Gastrocnemius medialis (tissue), 4 donors: ENCODE results near the gene PABPN1L. TPM values are rescaled to one million over a fixed set of nuclear protein-coding genes. Genes with fewer than 3 reads are reported as not detected.

Experiments
- ATAC-seq, 2 donors: fragments of 150-250 bp; one replicate each; pipeline ENCODE4 v1.9.1; 2016
- DNase-seq, 2 donors: peaks; one replicate each; pipeline ENCODE4 v3.0.0-alpha.2; 2019
- H3K27ac ChIP-seq, 4 donors: fragments of 200-600 bp; sonication (generic); 1 replicate in 1 of 4; 2 replicates in 3 of 4; pipeline ENCODE4 v1.5.1; 2016 to 2018; ENCODE audit warnings: mild to moderate bottlenecking in 2 of 4, moderate library complexity in 1 of 4
- H3K27me3 ChIP-seq, 3 donors: fragments of 200-600 bp; sonication (generic) in 2 of 3; 1 replicate in 1 of 3; 2 replicates in 2 of 3; pipeline versions ENCODE4 v1.5.1 to v1.6.0; 2016 to 2019; ENCODE audit warnings: mild to moderate bottlenecking in 1 of 3, moderate library complexity in 1 of 3
- H3K36me3 ChIP-seq, 2 donors: fragments of 200-600 bp; sonication (generic) in 1 of 2; one replicate each; pipeline ENCODE4 v1.5.1; 2017 to 2018
- H3K4me1 ChIP-seq, 2 donors: fragments of 200-600 bp; sonication (generic) in 1 of 2; one replicate each; pipeline ENCODE4 v1.5.1; 2016 to 2017; ENCODE audit warnings: mild to moderate bottlenecking in 2 of 2
- H3K4me3 ChIP-seq, 4 donors: fragments of 200-600 bp; sonication (generic) in 3 of 4; 1 replicate in 1 of 4; 2 replicates in 3 of 4; pipeline ENCODE4 v1.5.1; 2016 to 2019; ENCODE audit warnings: mild to moderate bottlenecking in 2 of 4
- H3K9me3 ChIP-seq, 3 donors: fragments of 200-600 bp; sonication (generic) in 2 of 3; 1 replicate in 1 of 3; 2 replicates in 2 of 3; pipeline ENCODE4 v1.5.1; 2016 to 2019
- POLR2A ChIP-seq, 2 donors: fragments of 450-650 bp; IDR thresholded peaks; one replicate each; pipeline ENCODE4 v1.6.1; 2017; ENCODE audit warnings: antibody characterized with exemption in 2 of 2, mild to moderate bottlenecking in 2 of 2, moderate library complexity in 2 of 2
- in situ Hi-C, 4 donors: fragments of 200-750 bp; cut with MboI; loops; one replicate each; pipeline versions ENCODE4 v1.15.0 to v1.8.0; 2017; ENCODE audit warnings: low sequenced_read_pairs in 4 of 4
- intact Hi-C: fragments of 100-400 bp; cut with DNase I; formaldehyde crosslinking; loops from one replicate; pipeline ENCODE4 v1.15.1; 2023; ENCODE audit warnings: low total_unique reads
- total RNA-seq, 4 donors: library from RNA; depleted of rRNA; stranded (reverse); fragments of >200 nt; gene quantifications; one replicate each; pipeline versions ENCODE4 v1.1.0 to v1.2.3, GENCODE V29; 2016
- TF ChIP-seq, protein P1 (sequence below), 5 experiments: fragments of 450-650 bp in 3 of 5; fragments of 200-600 bp in 2 of 5; sonication (generic) in 2 of 5; IDR thresholded peaks in 4 of 5; conservative IDR thresholded peaks in 1 of 5; 1 replicate in 4 of 5; 2 replicates in 1 of 5; pipeline ENCODE4 v1.5.1; 2016 to 2019; ENCODE audit warnings: antibody characterized with exemption in 5 of 5, mild to moderate bottlenecking in 3 of 5, moderate library complexity in 3 of 5

The PABPN1L gene
- total RNA-seq, 4 donors from 2014 or later: not detected

DNA sequence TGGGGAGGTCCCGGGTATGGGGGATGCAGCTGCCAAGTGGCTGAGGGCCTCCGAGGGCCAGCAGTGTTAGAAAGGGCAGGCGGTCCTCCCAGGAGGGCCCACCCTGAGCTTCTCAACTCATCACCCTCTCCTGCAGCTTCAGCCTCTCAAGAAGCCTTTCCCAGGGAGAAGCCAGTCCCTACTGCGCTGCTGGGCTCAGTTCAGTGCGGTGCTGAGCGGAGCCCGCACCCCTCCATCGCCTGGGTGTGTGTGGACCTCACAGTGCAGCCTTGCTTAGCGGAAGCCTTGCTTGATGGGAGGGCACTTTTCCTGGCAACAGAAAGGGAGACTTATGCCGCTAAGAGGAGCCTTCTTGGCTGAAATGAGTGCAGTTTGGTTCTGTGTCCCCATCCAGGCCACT, 51.2 kb downstream of the PABPN1L start:
- no peak for TF ChIP-seq POLR2A (IDR thresholded peaks at IDR 0.05)
- TF ChIP-seq, protein P1, sequence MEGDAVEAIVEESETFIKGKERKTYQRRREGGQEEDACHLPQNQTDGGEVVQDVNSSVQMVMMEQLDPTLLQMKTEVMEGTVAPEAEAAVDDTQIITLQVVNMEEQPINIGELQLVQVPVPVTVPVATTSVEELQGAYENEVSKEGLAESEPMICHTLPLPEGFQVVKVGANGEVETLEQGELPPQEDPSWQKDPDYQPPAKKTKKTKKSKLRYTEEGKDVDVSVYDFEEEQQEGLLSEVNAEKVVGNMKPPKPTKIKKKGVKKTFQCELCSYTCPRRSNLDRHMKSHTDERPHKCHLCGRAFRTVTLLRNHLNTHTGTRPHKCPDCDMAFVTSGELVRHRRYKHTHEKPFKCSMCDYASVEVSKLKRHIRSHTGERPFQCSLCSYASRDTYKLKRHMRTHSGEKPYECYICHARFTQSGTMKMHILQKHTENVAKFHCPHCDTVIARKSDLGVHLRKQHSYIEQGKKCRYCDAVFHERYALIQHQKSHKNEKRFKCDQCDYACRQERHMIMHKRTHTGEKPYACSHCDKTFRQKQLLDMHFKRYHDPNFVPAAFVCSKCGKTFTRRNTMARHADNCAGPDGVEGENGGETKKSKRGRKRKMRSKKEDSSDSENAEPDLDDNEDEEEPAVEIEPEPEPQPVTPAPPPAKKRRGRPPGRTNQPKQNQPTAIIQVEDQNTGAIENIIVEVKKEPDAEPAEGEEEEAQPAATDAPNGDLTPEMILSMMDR (IDR thresholded peaks at IDR 0.05 in 4 of 5, conservative IDR thresholded peaks at IDR 0.05 in 1 of 5): no peak
- in situ Hi-C loops: no loop called here
- Histone ChIP-seq H3K27me3 (no peaks in the 10 kb centered on the region), H3K9me3 (no peaks in the 10 kb centered on the region), H3K4me1 (peaks cover 11 to 15% of the 10 kb centered on the region in 2 donors), H3K4me3 (no peak overlapping the region), H3K36me3 (no peaks in the 10 kb centered on the region), H3K27ac (no peak overlapping the region)
- intact Hi-C loops: loop anchor here (10.0 kb wide), 2 partner anchors 280 to 950 kb away; partner anchors contain the start of genes ACSF3 and SLC7A5
- ATAC-seq (no peak), DNase-seq (no peak)

DNA sequence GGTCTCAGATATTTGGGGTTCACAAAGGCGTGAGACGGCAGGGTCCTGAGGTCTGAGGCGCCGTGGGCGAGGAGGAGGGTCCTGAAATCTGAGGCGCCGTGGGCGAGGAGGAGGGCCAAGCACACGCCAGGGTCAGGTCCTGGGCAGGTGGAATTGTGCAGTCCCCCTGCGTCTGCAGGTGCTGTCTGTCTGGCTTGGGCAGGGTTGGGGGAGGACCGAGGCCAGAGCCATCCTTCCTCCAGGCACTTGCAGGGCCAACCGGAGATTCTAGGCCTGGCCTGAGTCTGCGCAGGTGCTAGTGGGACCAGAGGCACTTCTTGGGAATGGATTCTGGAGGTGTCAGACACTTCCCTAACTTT, 52.3 kb downstream of the PABPN1L start:
- H3K4me3 ChIP-seq: no peak overlapping the region
- ATAC-seq (no peak), DNase-seq (no peak)
- intact Hi-C loops (loop anchor here (5.0 to 10.0 kb wide), 4 partner anchors 83 to 949 kb away; partner anchors contain the start of genes ACSF3, SLC7A5 and ZNF778), in situ Hi-C loops (no loop called here)
- no peak overlapping the region for H3K27ac ChIP-seq
- no peaks in the 10 kb centered on the region for H3K9me3 ChIP-seq
- peaks cover 0 to 7% of the 10 kb centered on the region in 2 donors for H3K36me3 ChIP-seq
- H3K4me1 ChIP-seq: peaks cover 14 to 21% of the 10 kb centered on the region in 2 donors
- TF ChIP-seq POLR2A (IDR thresholded peaks at IDR 0.05): no peak
- TF ChIP-seq, protein P1 (IDR thresholded peaks at IDR 0.05 in 4 of 5, conservative IDR thresholded peaks at IDR 0.05 in 1 of 5): no peak
- no peaks in the 10 kb centered on the region for H3K27me3 ChIP-seq

Other genes starting within 250 kb of the PABPN1L start
- not detected for gene IL17C, start 228.1 kb downstream of the PABPN1L start, total RNA-seq
- gene CYBA, start 215.6 kb downstream of the PABPN1L start, total RNA-seq: 10 to 100 TPM in 3 of 4 donors, 1 to 10 TPM in 1; 5.1 to 33.2 (median 28.7) TPM
- 10 to 100 TPM in 3 of 4 donors, 1 to 10 TPM in 1; 9.0 to 16.3 (median 13.4) TPM for gene MVD, start 203.6 kb downstream of the PABPN1L start, total RNA-seq
- gene SNAI3, start 180.2 kb downstream of the PABPN1L start, total RNA-seq: 1 to 10 TPM; 1.2 to 2.2 (median 1.6) TPM
- 10 to 100 TPM; 22.9 to 32.5 (median 26.1) TPM for gene RNF166, start 160.3 kb downstream of the PABPN1L start, total RNA-seq
- 10 to 100 TPM; 11.1 to 17.7 (median 14.1) TPM for gene CTU2, start 160.2 kb downstream of the PABPN1L start, total RNA-seq
- 10 to 100 TPM in 3 of 4 donors, 1 to 10 TPM in 1; 9.0 to 37.0 (median 16.5) TPM for gene PIEZO1, start 81.4 kb downstream of the PABPN1L start, total RNA-seq
- gene CDT1, start 62.9 kb downstream of the PABPN1L start, total RNA-seq: 1 to 10 TPM in 1 of 4 donors, under 1 TPM in 2, not detected in 1; 0.31 to 2.5 (median 0.42) TPM
- 10 to 100 TPM; 56.2 to 78.7 (median 62.4) TPM for gene APRT, start 54.7 kb downstream of the PABPN1L start, total RNA-seq
- gene GALNS, start 9.7 kb downstream of the PABPN1L start, total RNA-seq: 10 to 100 TPM in 2 of 4 donors, 1 to 10 TPM in 2; 8.8 to 14.7 (median 10.0) TPM
- gene TRAPPC2L, start 9.5 kb downstream of the PABPN1L start, total RNA-seq: 10 to 100 TPM; 17.8 to 27.9 (median 20.5) TPM
- 1 to 10 TPM in 3 of 4 donors, under 1 TPM in 1; 0.95 to 7.3 (median 3.3) TPM for gene CBFA2T3, start 110.5 kb upstream of the PABPN1L start, total RNA-seq
- 10 to 100 TPM; 17.8 to 20.7 (median 19.4) TPM for gene ACSF3, start 227.2 kb upstream of the PABPN1L start, total RNA-seq